RWPE1 (cell line): Measurements from ENCODE around the gene MAP3K20.

Experiments
- CTCF ChIA-PET: fragments of 350-600 bp; sonication (Branson Sonifier 250); formaldehyde crosslinking; extraction: SDS; loops from one replicate; lab custom pipeline; 2021; lab: Yijun Ruan, JAX
- POLR2A ChIA-PET: fragments of 400-600 bp; formaldehyde crosslinking; extraction: SDS; loops from one replicate; lab custom pipeline; 2020; ENCODE audit warnings: antibody characterized with exemption; ENCODE audit not compliant: low non-redundant PET; lab: Yijun Ruan, JAX
- DNase-seq: peaks from one replicate; pipeline ENCODE4 v3.0.0; 2012; ENCODE audit warnings: low spot score
- H3K27ac ChIP-seq: fragments of 450-650 bp; 2 replicates; pipeline ENCODE4 v1.5.1; 2017
- TF ChIP-seq, protein P1 (sequence below): fragments of 450-650 bp; conservative IDR thresholded peaks from 2 replicates; pipeline ENCODE4 v1.5.1; 2017; ENCODE audit warnings: low read depth, mild to moderate bottlenecking

Gene MAP3K20

DNA sequence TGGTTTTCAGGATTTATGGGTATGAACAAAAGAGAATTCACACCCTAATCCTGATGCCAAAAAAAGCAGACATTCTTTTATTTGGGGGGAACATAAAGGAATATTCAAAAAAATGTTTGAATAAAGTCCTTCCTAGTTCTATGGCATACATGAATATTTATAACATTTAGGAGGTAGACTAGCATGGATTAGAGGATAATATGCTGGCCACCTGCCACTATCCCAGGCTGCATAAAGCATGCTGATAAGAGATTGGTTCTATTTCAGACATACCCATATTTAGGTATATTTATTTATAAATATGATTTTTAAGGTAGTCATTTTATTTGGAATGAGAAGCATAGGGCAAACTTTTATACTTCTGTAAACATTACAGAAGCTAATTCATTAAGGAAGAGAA lies 34.9 kb upstream of the MAP3K20 start:
- ChIA-PET CTCF (no interaction called here), POLR2A (no interaction called here)
- no peak overlapping the region for H3K27ac ChIP-seq
- no peak for DNase-seq
- TF ChIP-seq, protein P1, sequence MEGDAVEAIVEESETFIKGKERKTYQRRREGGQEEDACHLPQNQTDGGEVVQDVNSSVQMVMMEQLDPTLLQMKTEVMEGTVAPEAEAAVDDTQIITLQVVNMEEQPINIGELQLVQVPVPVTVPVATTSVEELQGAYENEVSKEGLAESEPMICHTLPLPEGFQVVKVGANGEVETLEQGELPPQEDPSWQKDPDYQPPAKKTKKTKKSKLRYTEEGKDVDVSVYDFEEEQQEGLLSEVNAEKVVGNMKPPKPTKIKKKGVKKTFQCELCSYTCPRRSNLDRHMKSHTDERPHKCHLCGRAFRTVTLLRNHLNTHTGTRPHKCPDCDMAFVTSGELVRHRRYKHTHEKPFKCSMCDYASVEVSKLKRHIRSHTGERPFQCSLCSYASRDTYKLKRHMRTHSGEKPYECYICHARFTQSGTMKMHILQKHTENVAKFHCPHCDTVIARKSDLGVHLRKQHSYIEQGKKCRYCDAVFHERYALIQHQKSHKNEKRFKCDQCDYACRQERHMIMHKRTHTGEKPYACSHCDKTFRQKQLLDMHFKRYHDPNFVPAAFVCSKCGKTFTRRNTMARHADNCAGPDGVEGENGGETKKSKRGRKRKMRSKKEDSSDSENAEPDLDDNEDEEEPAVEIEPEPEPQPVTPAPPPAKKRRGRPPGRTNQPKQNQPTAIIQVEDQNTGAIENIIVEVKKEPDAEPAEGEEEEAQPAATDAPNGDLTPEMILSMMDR, result no peak

DNA sequence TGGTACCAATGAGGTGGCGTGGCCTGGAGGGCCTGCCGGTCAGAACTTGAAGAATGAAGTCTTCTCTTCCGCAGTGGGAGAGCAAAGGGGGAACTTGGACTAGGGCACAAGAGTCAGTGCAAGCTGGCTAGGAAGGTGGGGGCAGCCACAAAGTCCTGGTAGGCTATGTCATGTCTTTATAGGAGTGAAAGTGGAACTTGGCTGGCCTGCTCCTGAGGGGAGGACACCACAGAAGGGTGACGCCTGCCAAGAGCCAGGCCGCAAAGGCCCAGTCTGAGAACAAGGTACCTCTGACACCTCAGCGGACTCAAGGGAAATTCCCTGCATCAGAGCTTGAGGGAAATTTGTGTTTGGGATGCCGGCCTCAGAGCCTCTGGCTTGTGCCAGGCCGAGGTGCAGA lies 32.2 kb upstream of the MAP3K20 start:
- CTCF ChIA-PET, result no interaction called here
- DNase-seq, result no peak
- TF ChIP-seq, protein P1, result no peak
- no peak overlapping the region for H3K27ac ChIP-seq
- POLR2A ChIA-PET, result no interaction called here

DNA sequence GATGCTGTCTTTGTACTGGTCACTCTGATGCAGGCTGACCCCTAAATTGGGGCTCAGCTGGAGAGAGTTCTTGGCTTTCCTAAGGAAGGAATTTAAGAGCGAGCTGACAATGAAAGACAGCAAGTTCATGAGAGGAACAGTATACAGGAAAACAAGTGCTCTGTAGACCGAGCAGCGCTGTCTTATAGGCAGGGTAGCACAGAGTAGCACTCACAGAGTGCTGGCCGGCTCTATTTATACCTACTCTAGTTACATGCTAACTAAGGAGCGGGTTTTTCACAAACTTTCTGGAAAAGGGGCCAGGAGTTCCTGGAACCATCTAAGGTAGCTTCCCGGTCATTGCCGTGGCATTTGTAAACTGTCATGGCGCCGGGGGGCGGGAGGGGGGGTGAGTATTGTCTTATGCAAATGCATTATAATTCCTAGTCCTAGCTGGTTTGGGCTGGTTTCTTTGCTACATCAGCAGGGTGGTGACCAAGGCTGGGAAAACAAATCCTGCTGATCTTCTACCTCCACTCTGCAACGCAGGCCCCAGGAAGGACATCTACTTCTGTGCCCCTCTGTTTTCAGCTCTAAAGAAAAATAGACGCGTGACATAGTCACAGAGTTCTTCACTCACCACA lies 31.6 kb upstream of the MAP3K20 start:
- no peak overlapping the region for H3K27ac ChIP-seq
- TF ChIP-seq, protein P1, result no peak
- CTCF ChIA-PET, result no interaction called here
- no peak for DNase-seq
- POLR2A ChIA-PET, result no interaction called here

DNA sequence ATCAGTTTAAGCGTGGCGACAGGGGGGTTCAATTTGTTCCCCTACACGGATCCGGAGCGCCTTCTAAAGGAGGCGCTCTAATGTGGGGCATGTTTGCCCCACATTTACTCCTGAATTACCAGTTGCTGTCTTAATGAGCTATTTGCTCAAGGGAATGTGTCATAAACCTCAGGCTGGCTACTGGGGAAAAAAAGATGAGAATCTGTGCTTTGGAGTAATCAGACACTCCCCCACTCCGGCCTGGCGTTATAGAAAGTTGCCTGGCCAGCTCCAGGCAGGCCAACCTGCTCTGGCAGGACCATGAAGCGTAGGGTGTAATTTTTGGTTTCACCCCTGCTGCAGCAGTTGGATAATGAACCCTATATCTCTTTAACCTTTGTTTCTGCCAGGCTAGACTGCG lies 31.0 kb upstream of the MAP3K20 start:
- ChIA-PET POLR2A (no interaction called here), CTCF (no interaction called here)
- TF ChIP-seq, protein P1, result no peak
- H3K27ac ChIP-seq, result no peak overlapping the region
- no peak for DNase-seq

DNA sequence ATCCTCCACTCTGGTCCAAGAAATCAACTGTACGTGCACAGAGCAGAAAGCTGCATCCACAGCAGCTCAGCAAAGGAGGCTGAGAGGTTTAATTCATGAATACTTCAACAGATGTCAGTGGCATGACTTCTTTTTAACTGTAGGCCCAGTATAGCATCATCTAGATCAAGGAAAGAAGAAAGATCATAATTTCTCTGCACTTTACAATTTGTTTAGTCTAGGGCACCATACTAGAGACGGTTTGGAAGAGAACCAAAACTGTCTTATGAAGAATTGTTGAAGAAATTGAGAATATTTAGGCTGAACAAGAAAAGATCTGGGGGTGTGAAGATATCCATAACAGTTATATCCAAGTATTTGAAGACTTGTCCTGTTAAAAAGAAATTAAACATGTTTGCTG lies 30.5 kb upstream of the MAP3K20 start:
- no peak overlapping the region for H3K27ac ChIP-seq
- ChIA-PET CTCF (no interaction called here), POLR2A (no interaction called here)
- TF ChIP-seq, protein P1, result no peak
- no peak for DNase-seq

DNA sequence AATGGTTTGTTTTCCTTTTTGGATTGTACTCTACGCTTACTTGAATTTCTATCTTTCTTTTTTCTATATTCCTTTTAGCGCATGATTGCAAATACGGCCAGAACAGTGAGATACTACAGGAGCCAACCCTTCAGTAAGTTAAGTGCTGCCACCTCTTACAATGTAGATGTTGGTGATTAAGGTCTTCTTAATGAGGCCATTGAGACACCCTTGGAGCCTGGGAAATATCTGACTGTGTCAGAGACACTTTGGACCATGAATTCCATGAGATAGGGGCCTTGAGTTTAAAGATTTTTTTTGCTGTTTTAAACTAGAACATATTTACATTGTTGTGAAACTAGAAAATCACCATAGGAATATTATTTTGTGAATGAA lies 27.1 kb upstream of the MAP3K20 start:
- DNase-seq, result no peak
- POLR2A ChIA-PET, result no interaction called here
- H3K27ac ChIP-seq, result no peak overlapping the region
- TF ChIP-seq, protein P1, result no peak
- CTCF ChIA-PET, result interaction anchor here (1.3 kb wide), 1 partner anchor 162 kb away, joined by 6 read pairs; no protein-coding TSS in a partner anchor
